ENCODE measurements around the gene SHQ1.
"Not testable (repeated sequence)": the region's sequence is repeated elsewhere in the genome, so short reads cannot be mapped to it uniquely, and the experiment has no call there.

Gene SHQ1

GRCh38 chr3:72710471-72710870 is 137.8 kb downstream of the SHQ1 start:
- DNase-seq: not testable (repeated sequence)

DNA sequence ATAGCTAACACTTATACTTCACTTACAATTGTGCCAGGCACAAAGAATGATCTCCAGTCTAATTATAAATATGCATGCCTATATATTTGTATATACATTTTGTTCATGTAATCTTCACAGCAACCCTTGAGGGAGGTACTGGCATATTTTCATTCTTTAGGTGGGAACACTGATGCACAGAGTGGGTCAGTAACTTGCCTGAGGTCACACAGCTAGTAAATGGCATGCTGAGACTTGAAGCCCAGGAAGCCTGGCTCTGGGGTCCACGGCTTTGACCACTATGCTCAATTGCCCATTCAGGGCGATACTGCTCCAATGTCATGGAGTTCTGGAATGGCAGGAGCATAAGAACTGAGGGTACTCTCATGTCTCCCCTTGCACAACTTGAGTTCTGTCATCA is 139.8 kb downstream of the SHQ1 start:
- no peak for DNase-seq

DNA sequence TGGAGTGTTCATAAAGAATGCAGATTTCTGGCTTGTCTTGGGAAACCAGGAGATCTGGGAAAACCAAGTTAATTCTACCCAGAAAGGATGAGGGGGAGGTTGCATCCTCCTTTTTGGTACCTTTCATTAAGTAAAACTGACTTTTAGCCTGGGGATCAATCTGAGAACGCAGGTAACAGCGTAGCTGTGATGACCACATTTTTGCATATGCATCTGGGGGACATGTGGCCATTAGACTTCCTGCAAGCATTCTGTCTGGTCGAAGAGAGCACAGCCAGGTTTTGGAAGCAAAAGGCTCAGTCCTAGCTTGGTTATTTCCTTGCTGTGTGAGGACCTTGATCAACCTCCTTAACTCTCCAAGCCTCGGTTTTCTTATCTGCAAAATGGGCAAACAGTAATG is 145.2 kb downstream of the SHQ1 start:
- no peak for DNase-seq

GRCh38 chr3:72702390-72702789 is 145.9 kb downstream of the SHQ1 start:
- DNase-seq: no peak

DNA sequence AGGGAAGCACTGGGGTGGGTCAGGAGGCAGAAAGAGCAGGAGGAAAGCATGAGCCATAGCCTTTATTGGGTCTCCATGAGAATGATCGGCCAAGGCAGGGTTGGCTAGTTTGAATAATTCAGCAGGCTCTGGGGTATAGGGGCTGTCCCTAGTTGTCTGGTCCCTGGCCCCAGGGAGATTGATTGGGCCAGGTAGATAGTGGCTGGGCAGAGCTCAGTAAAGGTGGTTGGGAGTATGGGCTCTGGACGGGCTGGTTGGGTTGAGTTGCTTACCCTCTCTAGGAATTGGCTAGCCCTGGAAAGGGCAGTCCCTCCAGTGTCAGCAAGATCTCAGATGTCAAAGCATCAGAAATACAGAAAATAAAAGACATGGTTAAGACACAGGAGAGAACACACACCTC is 148.1 kb downstream of the SHQ1 start:
- no peak for DNase-seq

DNA sequence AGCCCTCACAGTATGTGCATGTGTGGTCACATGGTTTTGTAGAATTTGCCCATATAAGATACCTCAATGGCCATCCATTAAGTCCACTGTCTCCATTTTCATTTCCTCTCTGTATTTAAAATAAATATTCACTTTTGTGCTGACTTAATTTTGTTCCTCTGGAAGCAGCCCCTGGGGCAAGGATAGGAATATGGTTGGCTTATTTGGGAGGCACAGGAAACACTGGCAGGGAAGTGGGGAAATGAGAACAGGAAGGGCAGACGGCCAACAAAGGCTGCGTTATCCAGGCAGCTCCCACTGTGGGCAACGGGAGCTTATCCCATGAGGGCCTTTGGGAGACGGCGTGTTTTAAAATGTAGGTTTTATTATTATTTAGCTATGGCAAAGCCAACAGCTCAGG is 148.6 kb downstream of the SHQ1 start:
- DNase-seq: no peak
